DMS153 treated with DMSO at 0.1 percent for 48 hours (cell line): ENCODE results near the gene FAM222A.

ENCODE experiments used
- DNase-seq: peaks from one replicate; lab custom pipeline; 2025; ENCODE audit not compliant: unreplicated experiment; lab: John Stamatoyannopoulos, UW

Gene FAM222A

DNA sequence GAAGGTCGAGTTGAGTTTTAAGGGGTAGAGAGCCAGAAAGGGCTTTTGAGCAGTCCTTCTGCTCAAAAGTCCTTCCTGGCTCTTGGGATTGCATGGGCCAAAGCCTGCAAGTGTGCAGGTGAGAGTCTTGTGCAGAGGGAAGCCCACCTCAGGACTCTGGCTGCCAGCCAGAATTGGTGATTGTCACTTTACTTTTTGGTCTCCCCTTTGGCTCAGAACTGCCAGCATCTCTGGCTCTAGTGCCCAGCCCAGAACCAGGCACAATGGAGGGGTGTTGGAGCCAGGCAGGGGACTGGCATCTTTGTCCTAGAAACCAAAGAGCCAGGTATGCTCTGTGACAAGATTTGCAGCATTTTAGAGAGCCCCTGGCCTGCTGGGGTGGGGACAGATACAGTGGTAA lies 23.5 kb downstream of the FAM222A start:
- DNase-seq: no peak

- no peak for DNase-seq
These were observed 24.0 kb downstream of the FAM222A start for GRCh38 chr12:109737631-109738030.

- no peak for DNase-seq
These were observed 24.6 kb downstream of the FAM222A start for GRCh38 chr12:109738209-109738608.

DNA sequence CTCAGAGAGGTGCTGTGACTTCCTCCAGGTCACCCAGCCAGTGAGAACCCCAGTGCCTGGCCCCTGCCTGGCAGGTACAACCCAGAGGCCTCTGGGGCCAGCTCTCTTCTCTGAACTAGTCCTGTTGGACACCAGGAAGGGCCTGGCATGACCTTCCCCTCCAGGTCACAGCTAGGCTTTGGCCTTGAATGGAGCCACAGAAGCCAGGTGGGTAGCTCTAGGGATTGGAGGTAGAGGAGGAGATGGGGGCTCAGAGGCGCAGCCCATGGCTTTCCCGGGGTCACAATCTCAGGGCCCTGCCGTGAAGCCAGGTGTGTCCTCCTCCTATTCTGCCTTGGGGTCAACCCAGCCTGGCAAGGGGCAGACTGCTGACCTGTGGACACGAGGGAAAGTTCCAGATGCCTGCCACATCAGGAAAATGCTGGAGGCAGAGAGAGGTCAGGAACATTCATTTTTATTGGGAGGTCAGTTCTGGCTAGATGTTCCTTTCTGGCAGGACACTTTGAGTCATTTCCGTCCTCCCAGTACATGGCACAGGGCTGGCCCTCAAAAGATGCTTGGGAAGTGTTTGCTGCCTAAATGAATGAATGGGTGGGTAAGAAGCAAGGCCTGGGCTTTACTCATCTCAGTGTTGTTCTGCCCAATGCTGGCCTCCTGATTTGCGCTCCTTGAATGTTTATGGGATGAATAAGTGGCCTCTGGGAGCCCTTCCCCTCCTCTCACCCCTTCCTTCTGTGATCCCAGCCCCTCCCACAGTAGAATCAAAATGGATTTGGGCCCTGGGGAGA lies 25.4 kb downstream of the FAM222A start:
- no peak for DNase-seq

DNA sequence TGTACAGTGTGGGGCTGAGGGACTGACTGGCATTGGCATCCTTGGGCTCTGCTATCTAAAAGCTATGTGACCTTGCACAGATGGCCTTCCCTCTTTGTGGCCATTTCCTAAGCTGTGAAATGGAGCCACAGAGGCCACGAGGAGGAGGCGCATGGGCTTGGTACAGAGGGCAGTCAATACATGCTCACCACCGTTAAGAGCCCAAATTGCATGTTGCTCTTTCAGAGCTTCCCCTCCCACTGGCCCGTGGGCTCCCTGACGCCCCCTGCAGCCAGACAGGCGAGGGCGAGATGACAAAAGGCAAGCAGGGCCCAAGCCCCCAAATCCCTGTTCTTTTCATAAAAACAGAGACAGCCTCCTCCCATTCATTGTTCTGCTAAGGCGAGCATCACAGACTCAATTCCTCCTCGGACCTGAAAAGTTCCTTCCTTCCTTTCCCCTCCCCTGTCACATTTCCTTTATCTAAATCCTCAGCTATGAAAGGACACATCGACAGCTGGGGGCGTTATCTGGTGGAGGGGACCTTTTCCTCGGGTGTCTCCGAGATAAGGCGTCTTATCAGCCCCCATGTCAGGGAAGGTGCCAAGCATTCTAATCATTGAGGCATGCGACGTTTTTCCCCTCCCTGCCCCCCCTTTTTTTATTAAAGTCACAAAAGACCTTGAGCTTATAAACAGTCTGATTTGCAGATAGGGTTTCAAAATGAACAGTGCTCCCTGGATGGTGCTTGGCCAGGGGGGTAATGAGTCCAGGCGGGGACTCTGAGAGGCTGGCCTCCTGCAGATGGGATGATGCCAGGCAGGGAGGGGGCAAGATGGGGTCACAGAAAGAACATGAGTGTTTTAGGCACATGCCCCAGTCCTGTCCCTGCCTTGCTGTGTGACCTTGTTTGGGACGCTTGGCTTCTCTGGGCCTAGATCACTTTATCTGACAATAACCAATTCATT lies 26.4 kb downstream of the FAM222A start:
- no peak for DNase-seq

- no peak for DNase-seq
These were observed 27.1 kb downstream of the FAM222A start for GRCh38 chr12:109740694-109741245.

DNA sequence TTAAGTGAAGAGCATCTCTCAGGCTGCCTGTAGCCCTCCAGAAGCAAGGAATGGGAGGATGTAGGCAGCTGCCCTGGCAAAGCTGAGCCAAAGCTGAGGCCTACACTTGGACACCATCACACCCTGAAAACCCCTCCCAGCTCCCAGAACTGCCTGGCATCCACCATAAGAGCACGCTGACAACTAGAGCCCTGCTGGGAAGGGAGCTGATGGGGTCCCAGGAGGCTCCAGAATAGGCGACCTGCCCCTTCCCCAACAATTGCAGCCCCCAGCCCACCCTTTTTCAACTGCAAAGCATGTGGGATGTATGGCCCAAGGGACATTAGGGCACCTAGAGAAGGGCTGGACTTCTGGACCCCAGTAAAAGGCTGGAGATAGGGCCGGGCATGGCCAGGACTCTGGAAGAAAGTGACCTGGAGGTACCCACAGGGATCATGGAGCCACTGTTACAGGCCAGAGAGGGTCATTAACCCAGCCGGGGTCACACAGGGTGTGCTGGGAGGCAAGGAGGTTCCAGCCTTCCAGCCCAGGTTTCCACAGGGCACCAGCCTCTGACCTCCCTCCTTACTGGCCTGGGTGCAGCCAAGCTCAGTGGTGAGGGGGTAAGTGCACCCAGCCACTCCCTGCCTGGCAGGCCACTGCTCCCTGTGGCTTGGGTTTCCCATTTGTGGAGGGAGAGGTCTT lies 27.8 kb downstream of the FAM222A start:
- DNase-seq: no peak

- no peak for DNase-seq
These were observed 28.5 kb downstream of the FAM222A start for GRCh38 chr12:109741970-109742703.

- no peak for DNase-seq
These were observed 29.7 kb downstream of the FAM222A start for GRCh38 chr12:109743076-109743910.

DNA sequence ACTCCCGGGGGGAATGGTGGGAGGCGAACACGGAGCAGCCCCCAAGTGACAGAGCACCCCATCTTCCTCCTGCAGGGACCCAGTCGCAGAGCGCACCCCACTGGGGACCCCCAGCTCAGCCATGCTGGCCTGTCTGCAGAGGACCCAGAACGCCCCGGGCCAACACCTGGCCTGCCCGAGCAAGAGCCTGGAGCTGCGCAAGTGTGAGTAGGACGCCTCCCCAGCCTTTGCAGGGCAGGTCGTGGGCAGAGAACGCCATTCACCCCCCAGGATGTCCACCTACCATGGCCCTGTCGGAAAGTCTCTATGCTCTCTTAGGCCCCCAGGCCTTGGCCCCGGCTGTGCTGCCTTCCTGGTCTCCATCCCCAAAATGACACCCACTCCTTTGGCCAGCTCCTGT lies 30.4 kb downstream of the FAM222A start:
- no peak for DNase-seq

DNA sequence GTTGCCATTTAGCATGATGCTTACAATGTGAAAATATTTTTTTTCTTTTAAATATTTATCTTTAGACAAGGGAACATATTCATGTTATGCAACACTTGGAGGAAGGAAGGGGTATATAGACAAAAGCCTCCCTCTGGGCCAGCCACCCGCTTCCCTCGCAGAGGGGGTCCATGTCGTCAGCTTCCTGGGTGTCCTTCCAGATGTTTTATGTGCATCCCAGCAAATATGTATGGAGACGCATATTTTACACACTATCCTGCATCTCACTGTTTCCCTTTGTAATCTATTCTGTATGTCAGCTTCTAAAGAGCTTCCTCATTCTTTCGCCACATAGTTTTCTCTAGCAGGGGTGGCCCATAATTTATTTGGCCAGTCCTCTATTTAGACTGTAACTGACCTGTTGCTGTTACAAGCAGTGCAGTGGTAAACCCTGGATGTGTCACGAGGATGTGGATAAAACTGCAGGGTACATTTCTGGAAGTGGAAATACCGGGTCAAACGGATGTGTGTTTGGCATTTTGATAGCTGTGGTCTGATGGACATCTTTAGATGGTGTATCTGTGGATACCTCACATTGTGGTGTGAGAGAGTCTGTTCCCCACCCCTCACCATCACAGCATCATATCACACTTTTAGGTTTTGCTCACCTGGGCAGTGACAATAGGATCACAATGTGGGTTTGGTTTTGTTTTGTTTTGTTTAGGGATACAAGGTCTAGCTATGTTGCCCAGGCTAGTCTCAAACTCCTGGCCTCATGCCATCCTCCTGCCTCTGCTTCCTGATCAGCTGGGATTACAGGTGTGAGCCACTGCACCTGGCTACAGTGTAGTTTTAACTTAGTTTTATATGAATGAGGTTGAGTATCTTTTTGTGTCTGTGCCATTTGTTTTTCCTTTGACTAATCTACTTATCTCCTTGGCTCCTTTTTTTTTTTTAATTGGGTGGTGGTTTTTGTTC lies 31.6 kb downstream of the FAM222A start:
- no peak for DNase-seq

DNA sequence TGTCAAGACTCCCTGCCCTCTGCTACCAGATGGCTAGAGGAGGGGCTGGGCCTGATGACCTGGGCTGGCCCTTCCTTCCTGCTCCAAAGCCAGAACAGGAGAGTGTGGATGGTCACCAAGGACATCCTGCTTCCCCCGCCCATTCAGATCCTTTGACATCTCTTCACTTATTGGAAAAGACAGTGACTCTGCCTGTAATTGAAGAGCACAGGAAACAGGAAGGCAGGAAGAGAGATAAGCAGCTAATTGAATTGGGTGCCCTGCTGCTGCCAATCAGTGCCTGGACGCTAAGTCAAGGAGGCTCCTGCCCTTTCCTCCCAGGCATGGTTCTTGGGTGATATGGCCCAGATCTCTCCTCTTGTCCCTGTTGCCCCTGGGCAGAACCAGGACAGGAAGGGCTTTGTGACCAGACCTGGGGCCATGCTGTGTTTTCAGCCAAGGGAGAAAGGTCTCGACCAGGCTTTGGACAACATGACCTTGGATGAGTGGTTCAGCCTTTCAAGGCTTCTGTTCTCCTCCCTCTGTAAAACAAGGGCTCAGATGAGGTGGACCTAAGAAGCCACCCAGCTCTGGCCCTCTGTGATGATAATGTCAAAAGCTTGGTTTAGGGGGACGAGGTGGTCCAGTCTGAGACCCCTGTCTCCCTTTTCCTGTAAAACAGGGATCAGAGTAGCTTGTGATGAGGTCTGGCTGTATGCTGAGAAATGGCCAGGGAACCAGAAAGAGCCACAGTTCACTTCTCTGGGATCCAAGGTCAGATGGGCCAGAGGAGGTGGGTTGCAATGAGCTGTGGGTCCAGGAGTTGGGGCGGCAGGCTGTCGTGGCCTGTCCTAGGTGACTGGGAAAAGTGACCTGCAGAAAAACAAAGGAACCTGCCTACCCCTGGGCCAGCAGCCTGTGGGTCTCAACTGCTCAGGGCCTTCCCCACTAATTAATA lies 38.8 kb downstream of the FAM222A start:
- no peak for DNase-seq

- DNase-seq: no peak
These were observed 39.4 kb downstream of the FAM222A start for GRCh38 chr12:109753054-109753401.

- no peak for DNase-seq
These were observed 40.3 kb downstream of the FAM222A start for GRCh38 chr12:109753959-109754358.

DNA sequence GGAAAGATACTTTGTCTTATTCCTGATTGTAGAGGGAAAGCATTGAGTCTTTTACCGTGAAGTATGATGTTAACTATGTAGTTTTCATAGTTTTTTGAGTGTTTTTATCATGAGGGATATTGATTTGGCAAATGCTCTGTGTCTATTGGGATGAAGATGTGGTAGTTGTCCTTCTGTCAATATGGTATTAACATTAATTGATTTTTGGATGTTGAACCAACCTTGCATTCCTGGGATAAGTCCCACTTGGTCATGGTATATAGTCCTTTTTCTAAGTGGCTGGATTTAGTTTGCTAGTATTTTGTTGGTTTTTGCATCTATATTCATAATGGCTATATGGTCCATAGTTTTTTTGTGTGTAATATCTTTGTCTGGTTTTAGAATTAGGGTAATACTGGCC lies 42.8 kb downstream of the FAM222A start:
- no peak for DNase-seq

DNA sequence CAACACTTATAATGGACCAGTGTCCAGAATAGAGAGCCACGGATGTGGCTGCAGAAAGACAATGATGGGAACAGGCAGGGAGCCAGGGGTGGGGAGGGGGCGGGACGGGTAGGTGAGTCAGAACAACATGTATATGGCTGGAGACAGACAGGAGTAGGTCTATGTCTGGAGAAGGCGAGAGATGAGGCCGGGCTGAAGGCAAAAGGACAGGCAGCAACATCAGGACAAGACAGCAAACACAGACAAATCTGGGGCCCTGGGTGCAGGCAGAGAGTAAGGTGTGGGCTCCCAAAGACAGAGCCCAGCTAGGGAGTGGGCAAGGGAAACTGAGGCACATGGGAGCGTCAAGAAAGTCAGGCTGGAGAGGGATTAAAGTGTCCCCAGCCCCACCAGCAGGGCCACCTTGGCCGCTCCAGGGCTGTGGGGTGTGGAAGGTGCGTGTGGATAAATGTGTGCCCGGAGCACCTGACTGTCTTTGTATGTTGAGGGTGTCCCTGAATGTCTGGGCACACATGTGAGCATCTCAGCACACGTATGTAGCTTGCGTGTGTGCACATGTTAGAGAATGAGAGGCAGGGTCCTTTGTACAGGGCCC lies 44.1 kb downstream of the FAM222A start:
- DNase-seq: no peak
